ENCODE measurements around the gene SFXN3.
A peak's percentile ranks its signal among the peaks of the same experiment; 100 is the strongest.

Gene SFXN3

DNA sequence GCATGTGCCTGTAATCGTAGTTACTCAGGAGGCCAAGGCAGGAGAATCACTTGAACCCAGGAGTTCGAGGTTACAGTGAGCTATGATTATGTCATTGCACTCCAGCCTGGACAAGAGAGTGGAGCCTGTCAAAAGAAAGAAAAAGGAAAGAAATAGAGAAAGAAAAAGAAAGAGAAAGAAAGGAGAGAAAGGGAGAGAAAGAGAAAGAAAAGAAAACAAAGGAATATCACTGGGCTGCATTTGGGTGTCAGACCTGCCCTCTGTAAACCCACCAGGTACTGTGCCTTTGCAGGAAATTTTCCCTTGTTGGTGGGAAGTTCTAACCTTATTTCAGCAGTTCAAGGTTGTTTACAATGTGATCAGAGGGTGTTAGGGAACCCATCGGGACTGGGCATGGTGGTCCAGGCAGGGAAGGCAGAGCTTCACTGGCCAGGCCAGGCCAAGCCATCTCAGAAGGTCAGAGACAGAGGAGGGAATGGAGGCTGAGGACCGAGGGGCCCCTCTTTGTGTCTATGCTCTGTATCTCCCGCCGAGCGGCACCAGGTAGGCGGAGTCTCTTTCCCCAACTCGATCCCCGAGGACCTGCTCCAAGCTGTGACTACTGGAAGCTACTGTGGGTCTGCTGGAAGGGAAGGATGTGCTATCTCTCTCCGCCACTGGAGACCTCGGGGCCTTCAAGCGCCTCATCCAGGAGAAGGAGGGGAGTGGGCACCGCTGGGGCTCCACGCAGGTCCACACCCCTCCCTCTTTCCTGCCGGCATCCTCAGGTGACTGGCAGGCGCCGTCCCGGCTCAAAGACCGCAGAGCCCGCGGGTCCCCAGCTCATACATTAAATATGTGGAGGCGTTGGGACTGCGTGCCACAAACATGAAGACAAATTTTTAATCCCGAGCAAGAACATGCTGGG lies 15.6 kb downstream of the SFXN3 start:
- no peak overlapping the region for H3K27ac ChIP-seq
- TF ChIP-seq, protein P1, sequence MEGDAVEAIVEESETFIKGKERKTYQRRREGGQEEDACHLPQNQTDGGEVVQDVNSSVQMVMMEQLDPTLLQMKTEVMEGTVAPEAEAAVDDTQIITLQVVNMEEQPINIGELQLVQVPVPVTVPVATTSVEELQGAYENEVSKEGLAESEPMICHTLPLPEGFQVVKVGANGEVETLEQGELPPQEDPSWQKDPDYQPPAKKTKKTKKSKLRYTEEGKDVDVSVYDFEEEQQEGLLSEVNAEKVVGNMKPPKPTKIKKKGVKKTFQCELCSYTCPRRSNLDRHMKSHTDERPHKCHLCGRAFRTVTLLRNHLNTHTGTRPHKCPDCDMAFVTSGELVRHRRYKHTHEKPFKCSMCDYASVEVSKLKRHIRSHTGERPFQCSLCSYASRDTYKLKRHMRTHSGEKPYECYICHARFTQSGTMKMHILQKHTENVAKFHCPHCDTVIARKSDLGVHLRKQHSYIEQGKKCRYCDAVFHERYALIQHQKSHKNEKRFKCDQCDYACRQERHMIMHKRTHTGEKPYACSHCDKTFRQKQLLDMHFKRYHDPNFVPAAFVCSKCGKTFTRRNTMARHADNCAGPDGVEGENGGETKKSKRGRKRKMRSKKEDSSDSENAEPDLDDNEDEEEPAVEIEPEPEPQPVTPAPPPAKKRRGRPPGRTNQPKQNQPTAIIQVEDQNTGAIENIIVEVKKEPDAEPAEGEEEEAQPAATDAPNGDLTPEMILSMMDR (IDR thresholded peaks at IDR 0.05) = no peak
- H3K4me1 ChIP-seq = peaks cover 0 to 34% (median 24%) of the 10 kb centered on the region in 4 donors
- DNase-seq = no peak
- no peak overlapping the region for H3K4me3 ChIP-seq
- H3K27me3 ChIP-seq = peaks cover 3 to 50% of the 10 kb centered on the region in 2 donors
- no peaks in the 10 kb centered on the region for H3K9me3 ChIP-seq
- intact Hi-C loops (cut with DNase I; ENCODE audit: low total_unique reads) = loop anchor here (5.0 kb wide), 1 partner anchor 96 kb away; no protein-coding TSS in a partner anchor
- H3K36me3 ChIP-seq = no peaks in the 10 kb centered on the region

DNA sequence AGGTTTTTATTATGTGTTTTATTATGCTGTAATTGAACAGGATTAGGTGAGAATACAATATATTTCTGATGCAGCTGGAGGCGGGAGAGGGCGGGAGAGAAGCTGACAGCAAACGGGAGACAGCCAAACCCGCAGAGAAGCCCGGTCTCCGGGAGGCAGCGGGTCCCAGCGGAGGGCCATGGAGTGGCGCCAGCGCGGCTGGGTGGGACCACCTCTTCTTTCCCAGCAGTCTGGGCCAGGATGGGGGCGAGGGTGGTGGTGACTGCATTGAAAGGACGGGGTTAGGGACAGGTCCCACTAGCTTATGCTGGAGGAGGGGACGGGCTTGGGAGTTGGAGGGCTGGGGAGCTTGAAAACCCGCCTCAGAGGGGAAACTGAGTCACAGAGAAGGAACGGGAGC lies 16.2 kb downstream of the SFXN3 start:
- peaks cover 0 to 27% (median 18%) of the 10 kb centered on the region in 4 donors for H3K4me1 ChIP-seq
- H3K4me3 ChIP-seq = no peak overlapping the region
- H3K9me3 ChIP-seq = no peaks in the 10 kb centered on the region
- H3K36me3 ChIP-seq = no peaks in the 10 kb centered on the region
- TF ChIP-seq, protein P1 (IDR thresholded peaks at IDR 0.05) = no peak
- no peak overlapping the region for H3K27ac ChIP-seq
- no peak for DNase-seq
- intact Hi-C loops (cut with DNase I; ENCODE audit: low total_unique reads) = loop anchor here (5.0 kb wide), 1 partner anchor 95 kb away; no protein-coding TSS in a partner anchor
- H3K27me3 ChIP-seq = peaks cover 3 to 57% of the 10 kb centered on the region in 2 donors

DNA sequence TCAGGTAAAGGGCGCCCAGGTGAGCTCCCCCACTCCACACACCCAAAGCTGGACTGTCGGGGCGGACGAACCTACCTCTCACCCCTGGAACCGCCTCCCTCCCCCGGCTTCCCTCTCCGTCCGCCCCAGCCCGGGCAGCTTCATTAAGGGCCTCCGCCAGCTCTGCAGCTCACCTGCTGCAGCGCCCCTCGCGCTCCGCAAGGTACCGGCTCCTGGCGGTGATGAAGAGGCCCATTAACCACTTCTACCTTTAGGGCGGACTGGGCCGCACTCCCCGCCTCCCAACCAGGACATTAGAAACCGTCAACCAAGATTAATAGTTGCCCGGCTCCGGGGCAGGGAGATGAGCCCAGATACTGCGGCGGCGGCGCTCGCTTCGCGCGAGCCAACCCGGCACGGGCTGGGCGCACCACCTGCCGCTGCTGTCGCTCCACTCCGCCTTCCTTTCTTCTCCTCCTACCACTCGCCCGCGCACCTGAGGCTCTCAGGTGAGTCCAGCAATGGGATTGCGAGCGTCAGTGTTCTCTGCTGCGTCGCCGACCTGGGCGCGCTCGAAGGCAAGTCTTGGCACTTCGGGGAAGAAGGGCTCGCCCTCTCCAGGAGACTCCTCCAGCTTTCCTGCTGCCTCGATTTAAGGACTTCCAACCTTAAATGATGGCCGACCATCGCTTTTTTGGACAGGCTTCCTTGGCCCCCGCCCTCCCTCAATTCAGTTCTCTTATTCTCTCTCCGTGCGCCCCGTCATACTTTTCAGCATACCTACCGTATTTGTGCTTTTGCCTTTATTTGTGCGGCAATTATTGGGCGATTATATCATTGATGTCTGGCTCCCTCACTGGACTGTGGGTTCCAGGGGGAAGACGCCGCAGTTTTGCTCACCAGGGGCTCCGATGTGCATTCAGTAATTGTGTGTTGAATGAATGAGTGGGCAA lies 17.2 kb downstream of the SFXN3 start:
- Histone ChIP-seq H3K4me3 (no peak overlapping the region), H3K27ac (no peak overlapping the region), H3K4me1 (peaks cover 0 to 23% (median 14%) of the 10 kb centered on the region in 4 donors), H3K36me3 (no peaks in the 10 kb centered on the region), H3K9me3 (no peaks in the 10 kb centered on the region), H3K27me3 (peaks cover 3 to 57% of the 10 kb centered on the region in 2 donors)
- DNase-seq = no peak
- TF ChIP-seq, protein P1 (IDR thresholded peaks at IDR 0.05) = no peak
- intact Hi-C loops (cut with DNase I; ENCODE audit: low total_unique reads) = loop anchor here (5.0 kb wide), 1 partner anchor 94 kb away; no protein-coding TSS in a partner anchor

DNA sequence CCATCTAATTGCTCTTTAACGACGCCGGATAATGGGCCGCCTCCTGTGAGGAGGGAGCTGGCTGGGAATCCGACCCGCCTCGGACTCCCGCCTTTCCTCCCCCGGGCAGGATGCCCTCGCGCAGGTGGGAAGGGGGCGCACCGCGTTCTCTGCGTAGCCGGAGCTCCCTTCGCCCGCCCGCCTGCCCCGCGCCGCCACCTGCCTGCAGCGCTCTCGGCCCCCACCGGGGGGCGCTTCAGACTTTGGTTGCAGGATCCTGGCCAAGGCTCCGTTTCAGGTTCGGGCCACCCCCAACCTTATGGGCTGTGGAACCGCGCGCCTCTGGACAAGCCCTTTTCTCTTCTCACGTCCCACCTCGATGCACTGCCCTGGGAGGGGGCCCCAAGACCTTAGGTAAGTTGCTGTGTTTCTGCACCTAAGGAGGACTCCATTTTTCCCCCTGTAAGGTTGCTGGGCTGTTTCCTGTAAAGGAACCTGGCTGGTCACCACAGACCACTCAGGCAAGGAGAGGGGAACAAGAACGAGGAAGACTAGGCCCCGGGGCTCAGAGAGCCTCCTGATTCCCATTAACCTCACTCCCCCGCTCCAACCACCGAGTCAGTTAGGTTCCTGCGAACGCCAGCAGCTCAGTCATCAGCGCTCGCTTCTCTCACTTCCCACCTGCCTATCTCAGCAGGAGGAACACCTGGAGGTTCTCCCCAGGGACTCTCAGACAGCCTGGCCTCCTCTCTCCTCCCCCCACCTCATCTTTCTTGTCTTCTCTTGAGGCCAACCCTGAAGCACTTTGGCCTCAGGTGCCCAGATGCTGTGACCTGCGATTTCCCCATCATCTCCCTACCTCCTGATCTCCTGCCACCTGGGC lies 19.4 kb downstream of the SFXN3 start:
- H3K4me3 ChIP-seq = no peak overlapping the region
- no peak overlapping the region for H3K27ac ChIP-seq
- peaks cover 0 to 16% (median 9%) of the 10 kb centered on the region in 4 donors for H3K4me1 ChIP-seq
- H3K9me3 ChIP-seq = no peaks in the 10 kb centered on the region
- intact Hi-C loops (cut with DNase I; ENCODE audit: low total_unique reads) = no loop called here
- H3K36me3 ChIP-seq = no peaks in the 10 kb centered on the region
- DNase-seq = peak in 1 of 2 donors; percentile 76
- peaks cover 3 to 62% of the 10 kb centered on the region in 2 donors for H3K27me3 ChIP-seq
- TF ChIP-seq, protein P1 (IDR thresholded peaks at IDR 0.05) = peak; percentile 51 to 83

All from tibial artery (tissue), 4 donors.